Neural progenitor cell (in vitro differentiated cells): Measurements from ENCODE around the gene CD2BP2. TPM values are rescaled to one million over a fixed set of nuclear protein-coding genes. Genes with fewer than 3 reads are reported as not detected.

Source experiments
- DNase-seq: peaks from one replicate; pipeline ENCODE4 v3.0.0-alpha.2; 2016; ENCODE audit warnings: low spot score
- H2AFZ ChIP-seq: fragments of 200-600 bp; sonication (generic); replicated peaks from 2 replicates; pipeline ENCODE4 v1.6.1; 2016; ENCODE audit warnings: antibody characterized with exemption
- H3F3A ChIP-seq: fragments of 200-600 bp; sonication (generic); 2 replicates; pipeline ENCODE4 v1.6.1; 2016; ENCODE audit warnings: antibody characterized with exemption, low read depth
- H3K27ac ChIP-seq: fragments of 200-600 bp; sonication (generic); 2 replicates; pipeline ENCODE4 v1.5.1; 2016; ENCODE audit warnings: mild to moderate bottlenecking
- H3K27me3 ChIP-seq: fragments of 200-600 bp; sonication (generic); 2 replicates; pipeline ENCODE4 v1.6.1; 2016; ENCODE audit warnings: mild to moderate bottlenecking, moderate library complexity
- H3K36me3 ChIP-seq: fragments of 200-600 bp; sonication (generic); 2 replicates; pipeline ENCODE4 v1.5.1; 2016
- H3K4me1 ChIP-seq: fragments of 200-600 bp; sonication (generic); 2 replicates; pipeline ENCODE4 v1.6.1; 2016; ENCODE audit warnings: mixed run types
- H3K4me2 ChIP-seq: fragments of 200-600 bp; sonication (generic); 2 replicates; pipeline ENCODE4 v1.6.1; 2016
- H3K4me3 ChIP-seq: fragments of 200-600 bp; sonication (generic); 2 replicates; pipeline ENCODE4 v1.5.1; 2016
- H3K79me2 ChIP-seq: fragments of 200-600 bp; sonication (generic); 2 replicates; pipeline ENCODE4 v1.6.1; 2016; ENCODE audit warnings: low read depth
- H3K9ac ChIP-seq: fragments of 200-600 bp; sonication (generic); 2 replicates; pipeline ENCODE4 v1.6.1; 2016
- H3K9me3 ChIP-seq: fragments of 200-600 bp; sonication (generic); 2 replicates; pipeline ENCODE4 v1.5.1; 2016; ENCODE audit warnings: low read depth
- H4K20me1 ChIP-seq: fragments of 200-600 bp; sonication (generic); 2 replicates; pipeline ENCODE4 v1.6.1; 2016; ENCODE audit warnings: low read depth
- H3K27ac Mint-ChIP-seq: 3 replicates; pipeline ENCODE4 v1.8.0; 2021; ENCODE audit warnings: mixed read lengths
- H3K27me3 Mint-ChIP-seq: 2 replicates; pipeline ENCODE4 v1.8.0; 2022; ENCODE audit warnings: low read depth, mild to moderate bottlenecking, inconsistent platforms, moderate library complexity, mixed read lengths; ENCODE audit not compliant: insufficient read depth
- H3K36me3 Mint-ChIP-seq: 3 replicates; pipeline ENCODE4 v1.8.0; 2021; ENCODE audit warnings: mixed read lengths
- H3K4me1 Mint-ChIP-seq: 3 replicates; pipeline ENCODE4 v1.8.0; 2021; ENCODE audit warnings: mixed read lengths
- H3K4me3 Mint-ChIP-seq: 3 replicates; pipeline ENCODE4 v1.8.0; 2021; ENCODE audit warnings: mild to moderate bottlenecking, moderate library complexity, mixed read lengths
- H3K9me3 Mint-ChIP-seq: 3 replicates; pipeline ENCODE4 v1.8.0; 2020; ENCODE audit warnings: mixed read lengths
- EZH2 ChIP-seq: fragments of 200-600 bp; sonication (generic); IDR thresholded peaks from 2 replicates; pipeline ENCODE4 v1.6.1; 2017; ENCODE audit warnings: antibody characterized with exemption, mild to moderate bottlenecking, moderate library complexity
- EZH2phosphoT487 ChIP-seq: fragments of 200-600 bp; sonication (generic); IDR thresholded peaks from 2 replicates; pipeline ENCODE4 v1.6.1; 2017; ENCODE audit warnings: antibody characterized with exemption
- total RNA-seq: library from RNA; depleted of rRNA; stranded (reverse); fragments of >200 nt; gene quantifications from 2 replicates; pipeline ENCODE4 v1.2.3, GENCODE V29; 2015; ENCODE audit warnings: low replicate concordance
- TF ChIP-seq, protein P1 (sequence below): fragments of 200-600 bp; sonication (generic); IDR thresholded peaks from 2 replicates; pipeline ENCODE4 v1.5.1; 2017; ENCODE audit warnings: antibody characterized with exemption, mild to moderate bottlenecking

Gene CD2BP2
- total RNA-seq, 1 donor from 2014 or later: 30.4 TPM

DNA sequence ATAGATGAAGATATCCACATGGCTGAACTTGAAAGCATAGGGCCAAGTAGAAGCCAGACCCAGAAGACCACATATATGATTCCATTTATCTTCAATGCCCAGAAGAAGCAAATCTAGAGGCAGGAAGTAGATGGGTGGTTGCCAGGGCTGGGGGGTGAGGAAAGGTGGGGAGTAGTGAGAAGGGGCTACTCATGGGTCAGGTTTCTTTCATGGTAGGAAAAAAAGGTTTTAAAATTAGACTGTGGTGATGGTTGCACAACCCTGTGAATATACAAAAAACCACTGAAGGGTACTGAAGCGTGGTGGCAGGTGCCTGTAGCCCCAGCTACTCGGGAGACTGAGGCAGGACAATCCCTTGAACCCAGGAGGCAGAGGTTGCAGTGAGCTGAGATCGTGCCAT lies 5.4 kb downstream of the CD2BP2 start:
- Histone ChIP-seq H3K27ac (no peak overlapping the region), H2AFZ (no peak overlapping the region), H3K4me2 (no peak overlapping the region), H3F3A (peaks cover 11% of the 10 kb centered on the region), H3K4me1 (peaks cover 6% of the 10 kb centered on the region), H3K9ac (no peak overlapping the region), H3K9me3 (no peaks in the 10 kb centered on the region), H3K4me3 (no peak overlapping the region), H3K36me3 (no peaks in the 10 kb centered on the region), H3K27me3 (no peaks in the 10 kb centered on the region), H3K79me2 (peaks cover 23% of the 10 kb centered on the region), H4K20me1 (peaks cover 12% of the 10 kb centered on the region)
- Mint-ChIP-seq H3K9me3 (no peaks in the 10 kb centered on the region), H3K4me3 (no peak overlapping the region), H3K4me1 (peaks cover 8% of the 10 kb centered on the region), H3K27me3 (peaks cover 5% of the 10 kb centered on the region), H3K27ac (peak overlapping the region; percentile 37), H3K36me3 (peaks cover 16% of the 10 kb centered on the region)
- TF ChIP-seq, protein P1, sequence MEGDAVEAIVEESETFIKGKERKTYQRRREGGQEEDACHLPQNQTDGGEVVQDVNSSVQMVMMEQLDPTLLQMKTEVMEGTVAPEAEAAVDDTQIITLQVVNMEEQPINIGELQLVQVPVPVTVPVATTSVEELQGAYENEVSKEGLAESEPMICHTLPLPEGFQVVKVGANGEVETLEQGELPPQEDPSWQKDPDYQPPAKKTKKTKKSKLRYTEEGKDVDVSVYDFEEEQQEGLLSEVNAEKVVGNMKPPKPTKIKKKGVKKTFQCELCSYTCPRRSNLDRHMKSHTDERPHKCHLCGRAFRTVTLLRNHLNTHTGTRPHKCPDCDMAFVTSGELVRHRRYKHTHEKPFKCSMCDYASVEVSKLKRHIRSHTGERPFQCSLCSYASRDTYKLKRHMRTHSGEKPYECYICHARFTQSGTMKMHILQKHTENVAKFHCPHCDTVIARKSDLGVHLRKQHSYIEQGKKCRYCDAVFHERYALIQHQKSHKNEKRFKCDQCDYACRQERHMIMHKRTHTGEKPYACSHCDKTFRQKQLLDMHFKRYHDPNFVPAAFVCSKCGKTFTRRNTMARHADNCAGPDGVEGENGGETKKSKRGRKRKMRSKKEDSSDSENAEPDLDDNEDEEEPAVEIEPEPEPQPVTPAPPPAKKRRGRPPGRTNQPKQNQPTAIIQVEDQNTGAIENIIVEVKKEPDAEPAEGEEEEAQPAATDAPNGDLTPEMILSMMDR: no peak
- TF ChIP-seq EZH2phosphoT487 (no peak), EZH2 (no peak)
- no peak for DNase-seq

DNA sequence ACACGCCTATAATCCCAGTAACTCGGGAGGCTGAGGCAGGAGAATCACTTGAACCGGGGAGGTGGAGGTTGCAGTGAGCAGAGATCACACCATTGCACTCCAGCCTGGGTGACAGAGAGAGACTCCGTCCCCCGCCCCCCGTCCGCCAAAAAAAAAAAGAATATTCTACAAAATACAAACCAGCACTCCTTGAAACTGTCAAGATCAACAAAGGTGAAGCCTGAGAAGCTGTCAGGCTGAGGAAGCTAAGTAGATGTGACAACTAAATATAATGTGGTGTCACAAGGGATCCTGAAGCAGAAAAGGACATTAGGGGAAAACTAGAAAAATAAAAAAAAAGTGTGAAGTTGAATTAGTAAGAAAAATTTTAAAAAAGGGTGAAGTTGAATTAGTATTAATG lies 6.2 kb downstream of the CD2BP2 start:
- Histone ChIP-seq H3K9ac (no peak overlapping the region), H3K4me3 (no peak overlapping the region), H3K79me2 (peaks cover 15% of the 10 kb centered on the region), H4K20me1 (peaks cover 6% of the 10 kb centered on the region), H2AFZ (no peak overlapping the region), H3K4me1 (peaks cover 3% of the 10 kb centered on the region), H3K9me3 (no peaks in the 10 kb centered on the region), H3K27me3 (no peaks in the 10 kb centered on the region), H3F3A (peaks cover 11% of the 10 kb centered on the region), H3K27ac (no peak overlapping the region), H3K36me3 (no peaks in the 10 kb centered on the region), H3K4me2 (no peak overlapping the region)
- peaks cover 16% of the 10 kb centered on the region for H3K36me3 Mint-ChIP-seq
- TF ChIP-seq EZH2phosphoT487 (no peak), EZH2 (no peak)
- TF ChIP-seq, protein P1: no peak
- peaks cover 1% of the 10 kb centered on the region for H3K4me1 Mint-ChIP-seq
- no peaks in the 10 kb centered on the region for H3K9me3 Mint-ChIP-seq
- H3K4me3 Mint-ChIP-seq: no peak overlapping the region
- H3K27me3 Mint-ChIP-seq: peaks cover 3% of the 10 kb centered on the region
- H3K27ac Mint-ChIP-seq: no peak overlapping the region
- DNase-seq: no peak

DNA sequence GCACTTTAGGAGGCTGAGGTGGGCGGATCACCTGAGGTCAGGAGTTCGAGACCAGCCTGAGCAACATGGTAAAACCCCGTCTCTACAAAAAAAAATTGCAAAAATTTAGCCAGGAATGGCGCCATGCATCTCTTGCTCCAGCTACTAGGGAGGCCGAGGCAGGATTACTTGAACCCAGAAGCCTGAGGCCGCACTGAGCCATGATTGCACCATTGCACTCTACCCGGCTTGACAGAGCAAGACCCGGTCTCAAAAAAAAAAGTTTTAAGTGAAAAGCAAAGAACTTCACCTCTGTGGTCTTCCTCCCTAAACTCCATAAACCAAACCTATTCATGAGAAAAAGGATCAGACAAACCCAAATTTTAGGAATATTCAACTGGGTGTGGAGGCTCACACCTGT lies 7.0 kb downstream of the CD2BP2 start:
- Mint-ChIP-seq H3K27ac (peak overlapping the region; percentile 57), H3K27me3 (peaks cover 3% of the 10 kb centered on the region), H3K4me3 (no peak overlapping the region), H3K36me3 (peaks cover 15% of the 10 kb centered on the region), H3K9me3 (no peaks in the 10 kb centered on the region), H3K4me1 (no peaks in the 10 kb centered on the region)
- TF ChIP-seq, protein P1: no peak
- TF ChIP-seq EZH2phosphoT487 (no peak), EZH2 (no peak)
- Histone ChIP-seq H3K79me2 (peaks cover 7% of the 10 kb centered on the region), H3K27me3 (no peaks in the 10 kb centered on the region), H4K20me1 (peaks cover 2% of the 10 kb centered on the region), H3K9ac (no peak overlapping the region), H3K27ac (no peak overlapping the region), H3K36me3 (no peaks in the 10 kb centered on the region), H3K4me3 (no peak overlapping the region), H3K4me1 (no peaks in the 10 kb centered on the region), H3K9me3 (no peaks in the 10 kb centered on the region), H3K4me2 (no peak overlapping the region), H2AFZ (no peak overlapping the region), H3F3A (peaks cover 11% of the 10 kb centered on the region)
- DNase-seq: no peak
